ENCODE results near the gene ASPG. TPM values are rescaled to one million over a fixed set of nuclear protein-coding genes. Genes with fewer than 3 reads are reported as not detected.

ASPG gene
- total RNA-seq, 1 experiment from 2014 or later, result 3.4 TPM

- no peak for TF ChIP-seq FOXK1 (CRISPR knock-in tag; IDR thresholded peaks at IDR 0.05)
- no peak for TF ChIP-seq ATF1 (CRISPR knock-in tag; IDR thresholded peaks at IDR 0.05)
- no peak for TF ChIP-seq GTF2I (CRISPR knock-in tag; conservative IDR thresholded peaks at IDR 0.05)
- TF ChIP-seq SP1 (CRISPR knock-in tag; conservative IDR thresholded peaks at IDR 0.05), result no peak; the same call in 1 of the 2 replicates
- no peak for TF ChIP-seq MAX (CRISPR knock-in tag; IDR thresholded peaks at IDR 0.05)
- TF ChIP-seq NFYB (CRISPR knock-in tag; conservative IDR thresholded peaks at IDR 0.05; ENCODE audit: low read depth), result no peak
Observed at GRCh38 chr14:104139460-104140212, 54.1 kb downstream of the ASPG start (continued).

- peak overlapping the region; percentile 66 for H3K4me3 Mint-ChIP-seq
- CTCF ChIA-PET, result interaction anchor here (1.0 kb wide), 1 partner anchor 47 kb away, joined by 3 read pairs; no protein-coding TSS in a partner anchor
- peaks cover 21% of the 10 kb centered on the region for H3K27me3 Mint-ChIP-seq (ENCODE audit: low read depth)
- POLR2A ChIA-PET, result no interaction called here
- no peaks in the 10 kb centered on the region for H3K9me3 Mint-ChIP-seq
- DNase-seq (ENCODE audit: low spot score) (no peak), ATAC-seq (no peak)
- H3K36me3 Mint-ChIP-seq, result no peaks in the 10 kb centered on the region
- H3K4me1 Mint-ChIP-seq, result peaks cover 27% of the 10 kb centered on the region
- no peak overlapping the region for H3K27ac Mint-ChIP-seq
- TF ChIP-seq CREM (CRISPR knock-in tag; IDR thresholded peaks at IDR 0.05) (no peak), NFATC4 (CRISPR knock-in tag; IDR thresholded peaks at IDR 0.05) (no peak), HMGXB4 (CRISPR knock-in tag; IDR thresholded peaks at IDR 0.05) (no peak), USF2 (CRISPR knock-in tag; IDR thresholded peaks at IDR 0.05) (no peak), MLX (CRISPR knock-in tag; IDR thresholded peaks at IDR 0.05) (no peak), NR1H2 (CRISPR knock-in tag; IDR thresholded peaks at IDR 0.05) (no peak), GABPB1 (CRISPR knock-in tag; IDR thresholded peaks at IDR 0.05) (no peak), ETV6 (CRISPR knock-in tag; IDR thresholded peaks at IDR 0.05) (no peak), FOXJ3 (CRISPR knock-in tag; IDR thresholded peaks at IDR 0.05; ENCODE audit: borderline replicate concordance) (no peak), PRDM15 (CRISPR knock-in tag; IDR thresholded peaks at IDR 0.05) (no peak), ATF3 (CRISPR knock-in tag; conservative IDR thresholded peaks at IDR 0.05) (no peak), PREB (CRISPR knock-in tag; IDR thresholded peaks at IDR 0.05; ENCODE audit: borderline replicate concordance) (no peak), FOXK1 (CRISPR knock-in tag; IDR thresholded peaks at IDR 0.05) (no peak), HMGA2 (CRISPR knock-in tag; IDR thresholded peaks at IDR 0.05) (no peak), AR (CRISPR knock-in tag; IDR thresholded peaks at IDR 0.05) (no peak), TEAD1 (CRISPR knock-in tag; IDR thresholded peaks at IDR 0.05) (no peak), PRRX2 (CRISPR knock-in tag; IDR thresholded peaks at IDR 0.05) (no peak)
Observed at GRCh38 chr14:104140213-104140462, 54.6 kb downstream of the ASPG start.
